ENCODE results near the gene HES5. TPM values are rescaled to one million over a fixed set of nuclear protein-coding genes. Genes with fewer than 3 reads are reported as not detected.

The HES5 gene
- total RNA-seq, 2 donors from 2014 or later: 2.6 TPM; not detected in 1

- Histone ChIP-seq H3K4me3 (no peak overlapping the region), H3K36me3 (no peaks in the 10 kb centered on the region), H3K27me3 (replicated peaks; ENCODE audit: insufficient read depth) (no peaks in the 10 kb centered on the region), H3K27ac (no peak overlapping the region), H3K9me3 (no peaks in the 10 kb centered on the region), H3K4me1 (replicated peaks) (no peaks in the 10 kb centered on the region)
- intact Hi-C loops (cut with DNase I): no loop called here
- no peak for DNase-seq (ENCODE audit: low spot score)
- no peak for TF ChIP-seq POLR2AphosphoS5 (IDR thresholded peaks at IDR 0.05)
- TF ChIP-seq CTCF (IDR thresholded peaks at IDR 0.05): no peak
- no peak for TF ChIP-seq POLR2A (IDR thresholded peaks at IDR 0.05)
- 91% methylated on average over 16 of the region's 16 CpGs for WGBS
Observed at GRCh38 chr1:2567083-2567679, 37.1 kb upstream of the HES5 start.

- no peaks in the 10 kb centered on the region for H3K36me3 ChIP-seq
- DNase-seq (ENCODE audit: low spot score): no peak
- 75% methylated on average over 34 of the region's 34 CpGs for WGBS
- TF ChIP-seq POLR2A (IDR thresholded peaks at IDR 0.05) (no peak), POLR2AphosphoS5 (IDR thresholded peaks at IDR 0.05) (no peak), CTCF (IDR thresholded peaks at IDR 0.05) (no peak)
- intact Hi-C loops (cut with DNase I): no loop called here
- H3K4me1 ChIP-seq (replicated peaks): no peaks in the 10 kb centered on the region
- H3K27ac ChIP-seq: no peak overlapping the region
- no peak overlapping the region for H3K4me3 ChIP-seq
- no peaks in the 10 kb centered on the region for H3K9me3 ChIP-seq
- H3K27me3 ChIP-seq (replicated peaks; ENCODE audit: insufficient read depth): no peaks in the 10 kb centered on the region
Observed at GRCh38 chr1:2566101-2567045, 36.3 kb upstream of the HES5 start.

- Histone ChIP-seq H3K9me3 (no peaks in the 10 kb centered on the region), H3K36me3 (no peaks in the 10 kb centered on the region), H3K4me1 (replicated peaks) (no peaks in the 10 kb centered on the region), H3K27ac (no peak overlapping the region), H3K27me3 (replicated peaks; ENCODE audit: insufficient read depth) (no peaks in the 10 kb centered on the region), H3K4me3 (no peak overlapping the region)
- DNase-seq (ENCODE audit: low spot score): no peak
- WGBS: 35% methylated on average over 13 of the region's 14 CpGs
- intact Hi-C loops (cut with DNase I): no loop called here
- no peak for TF ChIP-seq CTCF (IDR thresholded peaks at IDR 0.05)
- no peak for TF ChIP-seq POLR2A (IDR thresholded peaks at IDR 0.05)
- TF ChIP-seq POLR2AphosphoS5 (IDR thresholded peaks at IDR 0.05): no peak
Observed at GRCh38 chr1:2564815-2565374, 34.8 kb upstream of the HES5 start.

- Histone ChIP-seq H3K27me3 (replicated peaks; ENCODE audit: insufficient read depth) (no peaks in the 10 kb centered on the region), H3K27ac (no peak overlapping the region), H3K9me3 (no peaks in the 10 kb centered on the region), H3K4me1 (replicated peaks) (no peaks in the 10 kb centered on the region), H3K36me3 (no peaks in the 10 kb centered on the region), H3K4me3 (no peak overlapping the region)
- 75% methylated on average over 19 of the region's 20 CpGs for WGBS
- intact Hi-C loops (cut with DNase I): no loop called here
- TF ChIP-seq POLR2AphosphoS5 (IDR thresholded peaks at IDR 0.05) (no peak), POLR2A (IDR thresholded peaks at IDR 0.05) (no peak), CTCF (IDR thresholded peaks at IDR 0.05) (no peak)
- no peak for DNase-seq (ENCODE audit: low spot score)
Observed at GRCh38 chr1:2564006-2564814, 34.1 kb upstream of the HES5 start.

Measured in prostate gland (tissue), 2 donors.